Thoracic aorta (tissue), 2 donors: ENCODE data around the gene GBX2. TPM values are rescaled to one million over a fixed set of nuclear protein-coding genes. Genes with fewer than 3 reads are reported as not detected.

Experiments used
- ATAC-seq: fragments of 150-250 bp; one replicate; pipeline ENCODE4 v1.8.0; 2017; ENCODE audit warnings: low read depth; ENCODE audit not compliant: insufficient number of reproducible peaks, low FRiP score
- DNase-seq: peaks from one replicate; pipeline ENCODE4 v3.0.0-alpha.2; 2020; ENCODE audit warnings: low spot score
- H3K27ac ChIP-seq, 2 donors: fragments of 200-600 bp; sonication (generic); 1 replicate in 1 of 2; 2 replicates in 1 of 2; pipeline ENCODE4 v1.5.1; 2016; ENCODE audit warnings: mild to moderate bottlenecking in 2 of 2, moderate library complexity in 2 of 2
- H3K27me3 ChIP-seq: fragments of 200-600 bp; sonication (generic); replicated peaks from 2 replicates; pipeline ENCODE4 v1.6.0; 2016; ENCODE audit warnings: mild to moderate bottlenecking; ENCODE audit not compliant: insufficient read depth
- H3K36me3 ChIP-seq: fragments of 200-600 bp; sonication (generic); one replicate; pipeline ENCODE4 v1.5.1; 2016
- H3K4me1 ChIP-seq, 2 donors: fragments of 200-600 bp; sonication (generic); 1 replicate in 1 of 2; 2 replicates in 1 of 2; pipeline versions ENCODE4 v1.5.1 to v1.6.0; 2016; ENCODE audit warnings: low read depth in 2 of 2, mild to moderate bottlenecking in 1 of 2; ENCODE audit not compliant: control insufficient read depth in 1 of 2
- H3K4me3 ChIP-seq: fragments of 200-600 bp; sonication (generic); 2 replicates; pipeline ENCODE4 v1.5.1; 2016; ENCODE audit warnings: mild to moderate bottlenecking
- H3K9me3 ChIP-seq: fragments of 200-600 bp; sonication (generic); 2 replicates; pipeline ENCODE4 v1.5.1; 2016
- total RNA-seq, 2 donors: library from RNA; depleted of rRNA; stranded (reverse); fragments of >200 nt; gene quantifications; one replicate each; pipeline versions ENCODE4 v1.1.0 to v1.2.3, GENCODE V29; 2016
- TF ChIP-seq, protein P1 (sequence below): fragments of 200-600 bp; sonication (generic); IDR thresholded peaks from one replicate; pipeline ENCODE4 v1.5.1; 2019; ENCODE audit warnings: antibody characterized with exemption

The GBX2 gene
- total RNA-seq, 2 donors from 2014 or later, result not detected

DNA sequence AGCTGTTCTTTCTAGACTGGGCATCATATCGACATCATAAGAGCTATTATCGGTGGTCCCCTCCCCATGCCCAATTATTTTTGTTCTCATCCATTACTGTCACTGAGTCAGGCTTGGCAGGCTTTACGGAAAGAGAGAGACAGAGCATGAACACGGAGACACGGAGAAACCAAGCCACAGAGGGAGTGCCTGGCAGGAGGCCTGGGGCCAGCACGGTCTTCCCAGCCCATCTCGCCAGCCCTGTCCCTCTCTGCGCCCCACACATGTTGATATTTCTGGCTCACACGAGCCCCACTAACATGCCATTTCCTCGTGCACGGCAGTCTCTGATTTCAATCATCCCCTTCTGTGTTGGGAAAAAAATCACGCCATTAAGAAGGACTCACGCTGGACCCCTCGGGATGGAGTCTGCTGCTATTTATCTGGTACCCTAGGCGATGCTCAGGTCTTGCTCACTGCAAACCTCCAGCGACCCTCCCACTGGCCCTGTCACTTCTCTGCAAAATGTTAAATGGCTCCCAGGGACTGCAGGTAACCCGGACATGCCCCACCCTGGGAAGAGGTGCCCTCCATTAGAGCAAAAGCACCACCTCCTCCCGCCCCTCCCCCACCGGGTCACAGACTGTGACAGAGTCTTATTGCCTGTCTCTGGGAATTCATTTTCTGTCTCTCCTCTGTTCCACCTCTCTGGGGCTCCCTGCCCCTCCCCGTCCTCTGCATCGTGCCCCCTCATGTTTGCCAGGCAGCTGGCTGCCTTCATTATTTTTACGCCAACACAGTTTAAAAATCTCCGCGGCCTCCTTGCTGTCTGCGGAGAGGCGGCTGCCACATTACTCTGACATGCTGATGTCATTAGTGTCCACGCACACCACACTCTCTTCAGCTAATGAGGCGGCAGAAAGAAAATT is 40.1 kb upstream of the GBX2 start:
- no peak overlapping the region for H3K27ac ChIP-seq
- no peak overlapping the region for H3K4me3 ChIP-seq
- TF ChIP-seq, protein P1, sequence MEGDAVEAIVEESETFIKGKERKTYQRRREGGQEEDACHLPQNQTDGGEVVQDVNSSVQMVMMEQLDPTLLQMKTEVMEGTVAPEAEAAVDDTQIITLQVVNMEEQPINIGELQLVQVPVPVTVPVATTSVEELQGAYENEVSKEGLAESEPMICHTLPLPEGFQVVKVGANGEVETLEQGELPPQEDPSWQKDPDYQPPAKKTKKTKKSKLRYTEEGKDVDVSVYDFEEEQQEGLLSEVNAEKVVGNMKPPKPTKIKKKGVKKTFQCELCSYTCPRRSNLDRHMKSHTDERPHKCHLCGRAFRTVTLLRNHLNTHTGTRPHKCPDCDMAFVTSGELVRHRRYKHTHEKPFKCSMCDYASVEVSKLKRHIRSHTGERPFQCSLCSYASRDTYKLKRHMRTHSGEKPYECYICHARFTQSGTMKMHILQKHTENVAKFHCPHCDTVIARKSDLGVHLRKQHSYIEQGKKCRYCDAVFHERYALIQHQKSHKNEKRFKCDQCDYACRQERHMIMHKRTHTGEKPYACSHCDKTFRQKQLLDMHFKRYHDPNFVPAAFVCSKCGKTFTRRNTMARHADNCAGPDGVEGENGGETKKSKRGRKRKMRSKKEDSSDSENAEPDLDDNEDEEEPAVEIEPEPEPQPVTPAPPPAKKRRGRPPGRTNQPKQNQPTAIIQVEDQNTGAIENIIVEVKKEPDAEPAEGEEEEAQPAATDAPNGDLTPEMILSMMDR, result no peak
- no peaks in the 10 kb centered on the region for H3K36me3 ChIP-seq
- no peaks in the 10 kb centered on the region for H3K4me1 ChIP-seq
- H3K27me3 ChIP-seq, result no peaks in the 10 kb centered on the region
- no peak for ATAC-seq
- peaks cover 9% of the 10 kb centered on the region for H3K9me3 ChIP-seq
- no peak for DNase-seq

DNA sequence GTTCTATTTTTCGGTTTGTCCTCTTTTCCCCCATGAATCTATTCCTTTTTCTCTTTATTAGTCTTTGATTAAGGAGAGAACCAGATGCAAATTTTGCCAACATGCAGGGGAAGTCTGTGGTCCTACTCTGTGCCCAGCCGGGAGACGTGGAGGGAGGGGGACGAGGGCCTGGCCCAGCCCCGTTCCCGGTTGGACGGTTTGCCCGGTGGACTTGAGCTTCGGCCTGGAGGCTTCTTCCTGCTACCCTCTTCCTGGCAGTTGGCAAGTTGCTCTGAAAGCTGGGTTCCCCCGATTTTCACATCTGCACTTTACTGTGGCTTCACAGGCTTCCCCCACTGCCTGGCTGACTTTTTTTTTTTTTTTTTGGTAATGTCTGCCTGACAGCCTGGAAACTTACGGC is 39.3 kb upstream of the GBX2 start:
- Histone ChIP-seq H3K27ac (no peak overlapping the region), H3K9me3 (peaks cover 9% of the 10 kb centered on the region), H3K4me1 (no peaks in the 10 kb centered on the region), H3K36me3 (no peaks in the 10 kb centered on the region), H3K4me3 (no peak overlapping the region), H3K27me3 (no peaks in the 10 kb centered on the region)
- ATAC-seq, result no peak
- no peak for DNase-seq
- TF ChIP-seq, protein P1, result no peak

DNA sequence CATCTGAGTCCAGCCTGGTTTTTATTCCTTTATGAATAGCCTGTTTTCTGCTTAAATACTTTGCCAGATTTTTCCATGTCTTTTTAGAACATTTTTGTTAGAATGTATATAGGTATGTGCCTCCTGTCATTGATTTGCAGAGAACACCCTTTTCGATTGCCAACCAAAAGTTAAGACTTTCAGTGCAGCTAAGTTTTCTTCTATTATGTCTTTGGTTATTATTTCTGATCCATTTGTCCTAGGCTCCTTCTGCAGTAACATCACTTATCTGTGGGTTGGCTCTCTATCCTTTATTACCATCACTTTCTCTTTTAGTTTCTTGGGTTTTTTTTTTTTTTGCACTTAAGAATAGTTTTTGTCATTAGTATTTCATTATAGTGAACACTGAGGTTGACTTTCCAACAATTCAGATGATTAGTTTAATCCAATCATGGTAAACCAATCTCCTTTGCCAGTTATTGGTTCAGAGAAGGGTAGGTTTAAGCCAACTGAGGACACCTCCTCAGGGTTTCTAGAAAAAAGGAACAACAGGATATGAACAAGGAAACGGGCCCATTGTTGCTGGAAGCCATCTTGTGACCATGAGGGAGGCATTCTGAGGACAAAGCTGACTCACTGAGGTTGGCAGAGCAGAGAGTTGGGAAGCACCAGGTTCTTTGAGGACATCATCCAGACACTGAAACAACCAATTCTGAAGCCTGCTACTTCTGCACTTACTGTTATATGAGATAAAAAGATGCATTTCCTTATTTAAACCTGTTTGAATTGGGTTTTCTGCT is 37.9 kb upstream of the GBX2 start:
- no peaks in the 10 kb centered on the region for H3K4me1 ChIP-seq
- TF ChIP-seq, protein P1, result no peak
- ATAC-seq (no peak), DNase-seq (no peak)
- no peak overlapping the region for H3K27ac ChIP-seq
- H3K27me3 ChIP-seq, result no peaks in the 10 kb centered on the region
- no peaks in the 10 kb centered on the region for H3K36me3 ChIP-seq
- no peak overlapping the region for H3K4me3 ChIP-seq
- peaks cover 9% of the 10 kb centered on the region for H3K9me3 ChIP-seq

DNA sequence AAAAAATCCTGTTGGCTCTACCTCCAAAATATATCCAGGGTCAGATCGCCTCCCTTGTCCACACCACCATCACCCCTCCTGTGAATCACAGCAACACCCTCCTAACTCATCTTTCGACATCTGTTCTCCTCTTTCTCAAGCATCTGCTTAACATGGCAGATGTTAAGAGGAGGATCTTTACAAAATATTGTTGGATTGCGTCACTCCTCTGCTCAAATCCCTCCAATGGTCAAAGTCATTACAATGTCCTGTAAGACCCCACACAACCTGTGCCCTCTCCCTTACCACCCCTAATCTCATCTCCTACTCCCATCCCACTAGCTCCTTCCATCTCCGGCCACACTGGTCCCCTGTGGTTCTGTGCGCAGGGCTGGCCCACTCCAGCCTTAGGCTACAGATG is 36.8 kb upstream of the GBX2 start:
- Histone ChIP-seq H3K27me3 (no peaks in the 10 kb centered on the region), H3K27ac (no peak overlapping the region), H3K4me3 (no peak overlapping the region), H3K36me3 (no peaks in the 10 kb centered on the region), H3K9me3 (peaks cover 9% of the 10 kb centered on the region), H3K4me1 (no peaks in the 10 kb centered on the region)
- ATAC-seq (no peak), DNase-seq (no peak)
- TF ChIP-seq, protein P1, result no peak

DNA sequence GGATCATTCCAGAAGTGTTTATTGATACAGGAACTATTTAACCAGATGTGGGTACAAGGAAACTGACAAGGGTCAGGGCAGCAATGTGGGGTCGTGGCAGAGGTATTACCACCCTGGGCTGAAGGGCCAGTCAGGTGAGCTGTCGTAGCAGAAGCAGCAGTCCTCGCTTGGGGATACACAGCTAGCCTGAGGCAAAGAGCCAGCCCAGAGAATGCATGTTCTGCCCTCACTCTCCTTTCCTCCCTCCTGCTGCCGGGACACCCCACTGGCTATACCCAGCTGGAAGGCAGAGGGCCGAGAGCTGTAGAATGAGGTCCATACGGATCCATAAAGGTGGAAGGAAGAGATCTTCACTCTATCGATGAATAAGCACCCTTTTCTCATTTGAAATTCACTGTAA is 32.2 kb upstream of the GBX2 start:
- H3K4me1 ChIP-seq, result no peaks in the 10 kb centered on the region
- H3K9me3 ChIP-seq, result peaks cover 3% of the 10 kb centered on the region
- no peak for DNase-seq
- no peaks in the 10 kb centered on the region for H3K27me3 ChIP-seq
- no peak for ATAC-seq
- no peaks in the 10 kb centered on the region for H3K36me3 ChIP-seq
- TF ChIP-seq, protein P1, result no peak
- H3K4me3 ChIP-seq, result no peak overlapping the region
- H3K27ac ChIP-seq, result no peak overlapping the region
